Prostate gland (tissue), 2 donors: ENCODE results near the gene CACNA2D1.

Experiments
- POLR2A ChIP-seq: fragments of 450-650 bp; IDR thresholded peaks from one replicate; pipeline ENCODE4 v1.6.1; 2016; ENCODE audit warnings: antibody characterized with exemption, mild to moderate bottlenecking
- TF ChIP-seq, protein P1 (sequence below), 4 experiments: fragments of 200-600 bp in 2 of 4; fragments of 450-650 bp in 2 of 4; sonication (generic) in 2 of 4; IDR thresholded peaks; 1 replicate in 3 of 4; 2 replicates in 1 of 4; pipeline ENCODE4 v1.5.1; 2016 to 2019; ENCODE audit warnings: antibody characterized with exemption in 4 of 4, mild to moderate bottlenecking in 2 of 4, moderate library complexity in 2 of 4

DNA sequence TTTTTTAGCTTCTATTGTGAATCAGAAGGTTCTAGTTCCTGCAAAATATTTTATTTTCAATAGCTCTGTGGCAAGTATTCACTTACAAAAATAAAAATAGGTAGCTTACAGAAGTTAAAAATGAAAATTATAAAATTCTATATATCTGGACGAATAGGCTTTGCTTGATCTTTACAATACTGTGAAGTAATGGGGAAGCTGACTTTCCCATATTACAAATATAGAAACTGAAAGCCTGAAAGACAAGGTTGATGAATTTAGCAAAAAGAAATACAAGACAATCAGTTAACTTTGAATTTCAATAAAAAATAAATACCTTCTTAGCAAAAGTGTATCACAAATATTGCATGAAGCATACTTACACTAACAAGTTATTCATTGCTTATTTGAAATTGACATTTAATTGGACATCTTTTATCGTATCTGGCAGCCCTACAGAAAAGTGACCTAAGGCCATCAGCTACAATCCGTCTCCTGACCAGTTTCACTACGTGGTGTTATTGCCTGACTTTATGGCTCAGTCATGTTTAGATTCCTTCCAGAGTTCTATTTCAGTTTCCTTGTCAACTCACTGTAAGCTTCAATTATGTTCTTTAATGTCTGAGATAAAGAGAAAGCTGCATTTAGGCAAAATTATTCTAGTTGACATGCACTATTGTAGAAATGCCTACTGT, 363.2 kb downstream of the CACNA2D1 start:
- TF ChIP-seq, protein P1, sequence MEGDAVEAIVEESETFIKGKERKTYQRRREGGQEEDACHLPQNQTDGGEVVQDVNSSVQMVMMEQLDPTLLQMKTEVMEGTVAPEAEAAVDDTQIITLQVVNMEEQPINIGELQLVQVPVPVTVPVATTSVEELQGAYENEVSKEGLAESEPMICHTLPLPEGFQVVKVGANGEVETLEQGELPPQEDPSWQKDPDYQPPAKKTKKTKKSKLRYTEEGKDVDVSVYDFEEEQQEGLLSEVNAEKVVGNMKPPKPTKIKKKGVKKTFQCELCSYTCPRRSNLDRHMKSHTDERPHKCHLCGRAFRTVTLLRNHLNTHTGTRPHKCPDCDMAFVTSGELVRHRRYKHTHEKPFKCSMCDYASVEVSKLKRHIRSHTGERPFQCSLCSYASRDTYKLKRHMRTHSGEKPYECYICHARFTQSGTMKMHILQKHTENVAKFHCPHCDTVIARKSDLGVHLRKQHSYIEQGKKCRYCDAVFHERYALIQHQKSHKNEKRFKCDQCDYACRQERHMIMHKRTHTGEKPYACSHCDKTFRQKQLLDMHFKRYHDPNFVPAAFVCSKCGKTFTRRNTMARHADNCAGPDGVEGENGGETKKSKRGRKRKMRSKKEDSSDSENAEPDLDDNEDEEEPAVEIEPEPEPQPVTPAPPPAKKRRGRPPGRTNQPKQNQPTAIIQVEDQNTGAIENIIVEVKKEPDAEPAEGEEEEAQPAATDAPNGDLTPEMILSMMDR (IDR thresholded peaks at IDR 0.05): no peak
- no peak for TF ChIP-seq POLR2A
